ENCODE data around the gene CCDC106. TPM values are rescaled to one million over a fixed set of nuclear protein-coding genes. Genes with fewer than 3 reads are reported as not detected.

CCDC106 gene
- total RNA-seq, 1 experiment from 2014 or later, result 17.4 TPM

- intact Hi-C loops (cut with micrococcal nuclease; ENCODE audit: unreplicated experiment), result no loop called here
- no peaks in the 10 kb centered on the region for H3K27me3 Mint-ChIP-seq (ENCODE audit: insufficient read depth, unreplicated experiment)
- Histone ChIP-seq H3K4me1 (peaks cover 5% of the 10 kb centered on the region), H3K27me3 (replicated peaks; ENCODE audit: control insufficient read depth, insufficient read depth, low read length) (no peaks in the 10 kb centered on the region), H3K9me3 (no peaks in the 10 kb centered on the region), H3K4me3 (ENCODE audit: low read depth, low read length) (peak overlapping the region; percentile 70), H3K36me3 (ENCODE audit: control insufficient read depth, insufficient read depth, low read length) (no peaks in the 10 kb centered on the region; the same call in none of the 2 replicates)
- POLR2A ChIA-PET, result interaction anchor here (2.6 kb wide), 1 partner anchor 14 kb away, joined by 21 read pairs; no protein-coding TSS in a partner anchor
- no peak overlapping the region for H3K27ac Mint-ChIP-seq (ENCODE audit: unreplicated experiment)
- H3K4me3 Mint-ChIP-seq (ENCODE audit: unreplicated experiment), result peak overlapping the region; percentile 87
- H3K9me3 Mint-ChIP-seq (ENCODE audit: unreplicated experiment), result peaks cover 9% of the 10 kb centered on the region
- peaks cover 17% of the 10 kb centered on the region for H3K4me1 Mint-ChIP-seq (ENCODE audit: low read depth, unreplicated experiment)
- CTCF ChIA-PET, result no interaction called here
- DNase-seq, result no peak
- BruUV-seq (replicated peaks), result no TSS peak
- TF ChIP-seq CTCF (IDR thresholded peaks at IDR 0.05; ENCODE audit: insufficient read depth in 1 of 2, low read depth in 1 of 2, low read length in 1 of 2, severe bottlenecking in 1 of 2, unreplicated experiment in 1 of 2), result no peak
- peaks cover 60% of the 10 kb centered on the region for H3K36me3 Mint-ChIP-seq (ENCODE audit: insufficient read depth, unreplicated experiment)
Observed at GRCh38 chr19:55601084-55601483, 46.9 kb upstream of the CCDC106 start.

- no peak overlapping the region for H3K4me3 ChIP-seq (ENCODE audit: low read depth, low read length)
- intact Hi-C loops (cut with micrococcal nuclease; ENCODE audit: unreplicated experiment), result no loop called here
- BruUV-seq (replicated peaks), result no TSS peak
- no peak for DNase-seq
- POLR2A ChIA-PET, result no interaction called here
- no peaks in the 10 kb centered on the region for H3K27me3 ChIP-seq (replicated peaks; ENCODE audit: control insufficient read depth, insufficient read depth, low read length)
- H3K36me3 ChIP-seq (ENCODE audit: control insufficient read depth, insufficient read depth, low read length), result no peaks in the 10 kb centered on the region; the same call in none of the 2 replicates
- H3K9me3 ChIP-seq, result no peaks in the 10 kb centered on the region
- H3K27me3 Mint-ChIP-seq (ENCODE audit: insufficient read depth, unreplicated experiment), result no peaks in the 10 kb centered on the region
- H3K4me3 Mint-ChIP-seq (ENCODE audit: unreplicated experiment), result no peak overlapping the region
- peaks cover 9% of the 10 kb centered on the region for H3K9me3 Mint-ChIP-seq (ENCODE audit: unreplicated experiment)
- TF ChIP-seq CTCF (IDR thresholded peaks at IDR 0.05; ENCODE audit: insufficient read depth in 1 of 2, low read depth in 1 of 2, low read length in 1 of 2, severe bottlenecking in 1 of 2, unreplicated experiment in 1 of 2), result no peak
- CTCF ChIA-PET, result no interaction called here
- H3K4me1 Mint-ChIP-seq (ENCODE audit: low read depth, unreplicated experiment), result peaks cover 26% of the 10 kb centered on the region
- H3K4me1 ChIP-seq, result peaks cover 12% of the 10 kb centered on the region
- H3K36me3 Mint-ChIP-seq (ENCODE audit: insufficient read depth, unreplicated experiment), result peaks cover 56% of the 10 kb centered on the region
- H3K27ac Mint-ChIP-seq (ENCODE audit: unreplicated experiment), result no peak overlapping the region
Observed at GRCh38 chr19:55602104-55603001, 45.7 kb upstream of the CCDC106 start.

- H3K4me3 Mint-ChIP-seq (ENCODE audit: unreplicated experiment), result peak overlapping the region; percentile 86
- CTCF ChIA-PET, result no interaction called here
- BruUV-seq (replicated peaks), result no TSS peak
- peaks cover 55% of the 10 kb centered on the region for H3K36me3 Mint-ChIP-seq (ENCODE audit: insufficient read depth, unreplicated experiment)
- peaks cover 9% of the 10 kb centered on the region for H3K9me3 Mint-ChIP-seq (ENCODE audit: unreplicated experiment)
- no peaks in the 10 kb centered on the region for H3K27me3 Mint-ChIP-seq (ENCODE audit: insufficient read depth, unreplicated experiment)
- H3K4me1 Mint-ChIP-seq (ENCODE audit: low read depth, unreplicated experiment), result peaks cover 22% of the 10 kb centered on the region
- H3K27ac Mint-ChIP-seq (ENCODE audit: unreplicated experiment), result peak overlapping the region; percentile 79
- no peaks in the 10 kb centered on the region for H3K36me3 ChIP-seq (ENCODE audit: control insufficient read depth, insufficient read depth, low read length)
- POLR2A ChIA-PET, result no interaction called here
- DNase-seq, result no peak
- intact Hi-C loops (cut with micrococcal nuclease; ENCODE audit: unreplicated experiment), result no loop called here
- no peaks in the 10 kb centered on the region for H3K27me3 ChIP-seq (replicated peaks; ENCODE audit: control insufficient read depth, insufficient read depth, low read length)
- TF ChIP-seq CTCF (IDR thresholded peaks at IDR 0.05; ENCODE audit: insufficient read depth in 1 of 2, low read depth in 1 of 2, low read length in 1 of 2, severe bottlenecking in 1 of 2, unreplicated experiment in 1 of 2), result no peak
- no peak overlapping the region for H3K4me3 ChIP-seq (ENCODE audit: low read depth, low read length)
- H3K9me3 ChIP-seq, result no peaks in the 10 kb centered on the region
- peaks cover 12% of the 10 kb centered on the region for H3K4me1 ChIP-seq
Observed at GRCh38 chr19:55603115-55603514, 44.9 kb upstream of the CCDC106 start.
